ENCODE measurements around the gene KIAA1328. TPM values are rescaled to one million over a fixed set of nuclear protein-coding genes. Genes with fewer than 3 reads are reported as not detected.

The KIAA1328 gene
- total RNA-seq, 1 experiment from 2014 or later, result 15.5 TPM

DNA sequence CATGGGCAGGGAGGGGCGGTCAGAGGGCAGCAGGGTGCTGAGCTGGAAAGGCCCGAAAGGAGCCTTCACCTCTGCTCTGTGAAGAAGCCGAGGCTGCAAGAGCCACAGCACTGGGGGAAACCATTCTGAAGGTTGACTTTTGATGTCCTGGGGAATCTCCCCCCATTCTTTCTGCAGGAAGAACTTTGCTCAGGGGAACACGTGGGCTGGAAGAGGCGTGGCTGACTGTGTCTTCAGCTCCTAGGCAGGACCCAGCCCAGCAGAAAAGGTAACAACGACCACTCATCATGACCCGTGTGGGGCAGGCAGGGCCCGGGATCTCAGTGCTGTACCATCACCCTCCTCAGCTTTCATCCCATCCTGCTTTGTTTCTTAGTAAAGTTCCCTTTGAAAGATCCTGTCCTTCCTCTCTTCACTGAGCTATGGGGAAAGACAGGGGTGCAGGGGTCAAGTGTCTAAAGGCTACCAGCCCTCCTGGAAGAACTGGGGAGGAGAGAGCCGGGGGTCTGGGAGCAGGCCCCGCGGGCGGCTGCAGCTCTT lies 424.0 kb downstream of the KIAA1328 start:
- H3K4me2 ChIP-seq (ENCODE audit: low read depth, low read length, poor library complexity, severe bottlenecking), result no peak overlapping the region

DNA sequence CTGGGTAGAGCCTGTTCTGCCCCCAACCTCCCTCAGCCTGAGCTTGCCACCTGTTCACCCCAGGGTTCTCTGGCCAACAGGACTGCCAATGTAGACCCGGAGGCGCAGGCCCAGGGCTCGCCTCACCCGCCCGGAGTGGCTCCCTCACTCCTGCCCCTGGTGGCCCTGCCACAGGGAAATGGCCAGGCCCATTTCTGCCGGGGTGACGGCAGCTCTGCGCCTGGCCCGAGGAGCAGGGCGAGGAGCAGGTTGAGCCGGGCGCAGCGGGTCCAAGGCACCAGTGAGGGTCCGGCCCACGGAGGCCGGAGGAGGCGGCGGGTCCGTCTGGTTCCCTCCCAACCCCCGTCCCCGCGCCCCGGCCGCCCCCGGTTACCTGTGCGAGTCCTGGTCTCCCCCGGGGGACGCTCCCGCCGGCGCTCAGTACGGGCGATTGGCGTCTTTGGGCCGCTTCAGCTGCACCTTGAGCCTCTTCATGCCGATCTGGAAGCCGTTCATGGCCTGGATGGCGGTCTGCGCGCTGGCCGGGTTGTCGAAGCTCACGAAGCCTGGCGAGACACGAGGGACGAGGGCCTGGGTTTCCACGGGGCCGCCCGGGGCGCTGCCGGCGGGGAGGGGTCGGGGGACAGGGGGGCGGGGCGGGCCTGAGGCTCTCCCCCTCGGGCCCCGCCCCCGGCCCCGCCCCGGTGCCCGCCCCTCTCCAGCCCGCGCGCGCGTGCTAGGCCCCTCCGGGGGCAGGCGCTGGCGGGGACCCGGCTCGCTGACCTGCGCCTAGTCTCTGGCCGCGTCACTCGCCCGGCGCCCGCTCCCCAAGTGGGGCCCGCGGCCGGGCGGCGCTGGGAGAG lies 424.7 kb downstream of the KIAA1328 start:
- Histone ChIP-seq H3K27ac (ENCODE audit: low read length) (no peak overlapping the region), H4K20me1 (ENCODE audit: insufficient read depth, low read depth, low read length) (no peaks in the 10 kb centered on the region), H3K27me3 (ENCODE audit: low read length) (no peaks in the 10 kb centered on the region), H3K4me2 (ENCODE audit: low read depth, low read length, poor library complexity, severe bottlenecking) (no peak overlapping the region), H3K9ac (ENCODE audit: low read length) (no peak overlapping the region), H3K36me3 (ENCODE audit: insufficient read depth, low read length) (no peaks in the 10 kb centered on the region), H3K9me2 (replicated peaks; ENCODE audit: insufficient read depth, low read length) (no peaks in the 10 kb centered on the region), H2AFZ (ENCODE audit: low read length) (no peak overlapping the region), H3K9me3 (ENCODE audit: low read length) (no peaks in the 10 kb centered on the region), H3K79me2 (ENCODE audit: low read length) (no peaks in the 10 kb centered on the region), H3K4me3 (ENCODE audit: low read length) (no peak overlapping the region), H3K4me1 (ENCODE audit: low read length) (no peaks in the 10 kb centered on the region)
- no peak for DNase-seq

More for the DNA sequence above, 424.0 kb downstream of the KIAA1328 start:
- H3K36me3 ChIP-seq (ENCODE audit: insufficient read depth, low read length), result no peaks in the 10 kb centered on the region
- no peaks in the 10 kb centered on the region for H3K4me1 ChIP-seq (ENCODE audit: low read length)
- no peaks in the 10 kb centered on the region for H3K9me3 ChIP-seq (ENCODE audit: low read length)
- H3K4me3 ChIP-seq (ENCODE audit: low read length), result no peak overlapping the region
- no peaks in the 10 kb centered on the region for H3K9me2 ChIP-seq (replicated peaks; ENCODE audit: insufficient read depth, low read length)
- no peak overlapping the region for H3K27ac ChIP-seq (ENCODE audit: low read length)
- no peaks in the 10 kb centered on the region for H3K79me2 ChIP-seq (ENCODE audit: low read length)
- no peaks in the 10 kb centered on the region for H4K20me1 ChIP-seq (ENCODE audit: insufficient read depth, low read depth, low read length)
- no peaks in the 10 kb centered on the region for H3K27me3 ChIP-seq (ENCODE audit: low read length)
- H3K9ac ChIP-seq (ENCODE audit: low read length), result no peak overlapping the region
- DNase-seq, result no peak
- H2AFZ ChIP-seq (ENCODE audit: low read length), result no peak overlapping the region

DNA sequence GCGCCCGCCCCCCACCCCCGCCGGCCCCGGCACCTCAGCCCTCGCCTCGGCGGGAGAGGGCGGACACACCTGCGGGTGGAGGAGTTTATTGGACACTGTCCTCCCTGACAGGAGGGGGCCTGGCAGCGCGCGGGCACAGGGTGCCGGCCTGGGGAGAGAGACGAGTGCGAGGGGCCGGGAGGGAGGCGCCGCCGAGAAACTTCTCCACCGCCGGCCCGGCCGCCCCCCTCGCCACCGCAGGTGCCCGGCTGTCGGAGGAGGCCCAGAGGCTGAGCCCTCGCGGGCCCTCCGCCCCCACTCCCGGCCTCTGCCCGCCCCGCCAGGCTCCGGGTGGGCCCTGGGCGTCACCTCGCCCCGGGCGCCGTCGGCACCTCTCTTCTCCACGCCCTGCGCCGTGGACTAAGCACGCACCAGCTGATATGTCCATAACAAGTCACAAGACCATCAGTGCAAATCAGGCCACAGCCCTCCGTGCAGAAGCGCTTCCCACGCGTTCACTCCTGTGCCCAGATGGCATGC lies 425.4 kb downstream of the KIAA1328 start:
- Histone ChIP-seq H3K79me2 (ENCODE audit: low read length) (no peaks in the 10 kb centered on the region), H3K4me3 (ENCODE audit: low read length) (peak overlapping the region; percentile 34; the same call in 1 of the 2 replicates), H2AFZ (ENCODE audit: low read length) (no peak overlapping the region), H3K27me3 (ENCODE audit: low read length) (no peaks in the 10 kb centered on the region), H3K4me1 (ENCODE audit: low read length) (no peaks in the 10 kb centered on the region), H3K27ac (ENCODE audit: low read length) (no peak overlapping the region), H3K9ac (ENCODE audit: low read length) (no peak overlapping the region), H4K20me1 (ENCODE audit: insufficient read depth, low read depth, low read length) (no peaks in the 10 kb centered on the region), H3K9me2 (replicated peaks; ENCODE audit: insufficient read depth, low read length) (no peaks in the 10 kb centered on the region), H3K4me2 (ENCODE audit: low read depth, low read length, poor library complexity, severe bottlenecking) (peak overlapping the region; percentile 35), H3K36me3 (ENCODE audit: insufficient read depth, low read length) (no peaks in the 10 kb centered on the region), H3K9me3 (ENCODE audit: low read length) (no peaks in the 10 kb centered on the region)
- DNase-seq, result no peak

DNA sequence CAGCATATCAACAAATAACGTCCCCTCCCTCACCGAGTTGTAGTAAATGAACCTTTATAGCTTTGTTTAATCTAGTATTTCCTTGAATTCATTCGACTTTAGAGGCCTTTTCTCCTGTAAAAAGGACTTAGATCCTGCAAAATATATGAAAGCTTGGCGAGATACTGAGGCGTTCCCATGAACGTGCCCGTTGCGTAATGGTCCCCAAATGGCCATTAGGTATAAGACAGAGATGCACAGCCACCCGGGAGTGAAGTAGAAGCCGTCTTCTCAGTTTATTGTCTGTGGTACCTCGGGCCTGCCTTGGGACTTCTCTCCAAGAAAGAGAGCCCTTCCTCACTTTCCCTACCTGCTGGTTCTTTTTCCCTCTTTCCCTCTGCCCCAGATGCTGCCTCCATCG lies 426.0 kb downstream of the KIAA1328 start:
- Histone ChIP-seq H3K9ac (ENCODE audit: low read length) (no peak overlapping the region), H3K27me3 (ENCODE audit: low read length) (no peaks in the 10 kb centered on the region), H4K20me1 (ENCODE audit: insufficient read depth, low read depth, low read length) (no peaks in the 10 kb centered on the region), H3K36me3 (ENCODE audit: insufficient read depth, low read length) (no peaks in the 10 kb centered on the region), H2AFZ (ENCODE audit: low read length) (no peak overlapping the region), H3K4me2 (ENCODE audit: low read depth, low read length, poor library complexity, severe bottlenecking) (no peak overlapping the region), H3K9me3 (ENCODE audit: low read length) (no peaks in the 10 kb centered on the region), H3K27ac (ENCODE audit: low read length) (no peak overlapping the region), H3K9me2 (replicated peaks; ENCODE audit: insufficient read depth, low read length) (no peaks in the 10 kb centered on the region), H3K4me3 (ENCODE audit: low read length) (no peak overlapping the region), H3K4me1 (ENCODE audit: low read length) (no peaks in the 10 kb centered on the region), H3K79me2 (ENCODE audit: low read length) (no peaks in the 10 kb centered on the region)
- no peak for DNase-seq

DNA sequence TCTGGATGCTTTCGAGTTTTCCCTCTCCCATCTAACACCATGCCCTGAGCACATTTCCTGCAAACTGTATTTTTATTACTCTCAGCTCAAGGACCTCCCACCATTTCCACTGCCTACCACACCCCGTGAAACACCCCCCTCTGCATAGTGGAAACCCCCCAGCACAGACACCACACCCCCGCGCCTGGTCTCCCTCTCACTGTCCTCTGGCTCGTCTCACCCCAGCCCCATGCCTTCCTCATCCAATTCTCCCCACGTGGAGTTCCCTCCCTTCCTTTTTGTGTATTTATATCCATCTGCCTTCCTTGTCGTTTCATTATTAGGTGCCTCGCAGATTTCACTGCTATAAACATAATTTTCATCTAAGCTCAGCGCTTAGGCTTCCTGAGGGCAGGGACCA lies 429.2 kb downstream of the KIAA1328 start:
- H3K79me2 ChIP-seq (ENCODE audit: low read length), result no peaks in the 10 kb centered on the region
- H4K20me1 ChIP-seq (ENCODE audit: insufficient read depth, low read depth, low read length), result no peaks in the 10 kb centered on the region
- H3K4me3 ChIP-seq (ENCODE audit: low read length), result no peak overlapping the region
- no peak overlapping the region for H2AFZ ChIP-seq (ENCODE audit: low read length)
- no peaks in the 10 kb centered on the region for H3K27me3 ChIP-seq (ENCODE audit: low read length)
- no peak overlapping the region for H3K4me2 ChIP-seq (ENCODE audit: low read depth, low read length, poor library complexity, severe bottlenecking)
- H3K4me1 ChIP-seq (ENCODE audit: low read length), result no peaks in the 10 kb centered on the region
- no peak overlapping the region for H3K27ac ChIP-seq (ENCODE audit: low read length)
- no peaks in the 10 kb centered on the region for H3K36me3 ChIP-seq (ENCODE audit: insufficient read depth, low read length)
- no peaks in the 10 kb centered on the region for H3K9me3 ChIP-seq (ENCODE audit: low read length)
- H3K9ac ChIP-seq (ENCODE audit: low read length), result no peak overlapping the region
- H3K9me2 ChIP-seq (replicated peaks; ENCODE audit: insufficient read depth, low read length), result no peaks in the 10 kb centered on the region
- no peak for DNase-seq

DNA sequence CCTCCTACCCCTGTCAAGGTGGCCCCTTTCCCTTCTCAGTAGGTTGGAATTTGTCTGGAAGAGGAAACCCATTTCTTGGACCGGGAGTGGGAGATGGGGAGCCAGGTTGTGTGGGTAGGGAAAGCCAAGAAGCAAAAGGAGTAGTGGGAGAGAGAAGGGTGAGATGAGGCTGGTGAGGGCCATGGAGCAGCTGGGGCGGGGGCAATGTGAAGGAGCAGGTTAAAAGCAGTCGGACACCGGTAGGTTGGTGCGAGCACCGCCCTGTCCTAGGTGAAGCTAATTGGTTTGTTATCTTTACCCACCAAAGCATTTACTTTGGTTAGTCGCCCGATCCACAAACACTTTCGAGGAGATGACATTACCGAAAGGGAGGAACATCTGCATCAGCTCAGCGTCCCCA lies 429.9 kb downstream of the KIAA1328 start:
- Histone ChIP-seq H3K27ac (ENCODE audit: low read length) (no peak overlapping the region), H3K4me1 (ENCODE audit: low read length) (no peaks in the 10 kb centered on the region), H3K9me3 (ENCODE audit: low read length) (no peaks in the 10 kb centered on the region), H3K4me3 (ENCODE audit: low read length) (no peak overlapping the region), H3K9me2 (replicated peaks; ENCODE audit: insufficient read depth, low read length) (no peaks in the 10 kb centered on the region), H3K27me3 (ENCODE audit: low read length) (no peaks in the 10 kb centered on the region), H2AFZ (ENCODE audit: low read length) (no peak overlapping the region), H3K4me2 (ENCODE audit: low read depth, low read length, poor library complexity, severe bottlenecking) (no peak overlapping the region), H3K79me2 (ENCODE audit: low read length) (no peaks in the 10 kb centered on the region), H3K36me3 (ENCODE audit: insufficient read depth, low read length) (no peaks in the 10 kb centered on the region), H3K9ac (ENCODE audit: low read length) (no peak overlapping the region), H4K20me1 (ENCODE audit: insufficient read depth, low read depth, low read length) (no peaks in the 10 kb centered on the region)
- no peak for DNase-seq

DNA sequence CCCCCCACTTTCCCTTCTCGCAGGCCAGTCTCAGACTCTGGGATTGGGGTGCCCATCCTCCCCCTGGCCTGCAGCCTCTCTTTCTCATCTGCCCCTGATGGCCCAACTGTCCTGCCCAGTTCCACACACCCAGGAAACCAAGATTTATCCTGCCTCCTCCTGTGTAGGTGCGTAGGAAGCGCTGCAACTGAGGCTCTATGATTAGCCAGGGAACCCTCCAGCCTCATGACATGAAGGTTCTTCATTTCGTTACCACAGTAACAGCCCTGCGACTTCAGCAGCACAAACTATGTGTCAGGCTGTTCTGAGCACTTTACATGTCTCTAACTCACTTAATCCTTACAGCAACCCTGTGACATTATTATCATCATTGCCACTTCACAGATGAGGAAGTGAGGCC lies 430.8 kb downstream of the KIAA1328 start:
- no peaks in the 10 kb centered on the region for H3K36me3 ChIP-seq (ENCODE audit: insufficient read depth, low read length)
- no peak overlapping the region for H3K27ac ChIP-seq (ENCODE audit: low read length)
- H3K27me3 ChIP-seq (ENCODE audit: low read length), result no peaks in the 10 kb centered on the region
- H3K9me2 ChIP-seq (replicated peaks; ENCODE audit: insufficient read depth, low read length), result no peaks in the 10 kb centered on the region
- no peak overlapping the region for H3K4me2 ChIP-seq (ENCODE audit: low read depth, low read length, poor library complexity, severe bottlenecking)
- H4K20me1 ChIP-seq (ENCODE audit: insufficient read depth, low read depth, low read length), result no peaks in the 10 kb centered on the region
- no peak overlapping the region for H2AFZ ChIP-seq (ENCODE audit: low read length)
- H3K4me1 ChIP-seq (ENCODE audit: low read length), result no peaks in the 10 kb centered on the region
- no peak for DNase-seq
- H3K79me2 ChIP-seq (ENCODE audit: low read length), result no peaks in the 10 kb centered on the region
- no peak overlapping the region for H3K9ac ChIP-seq (ENCODE audit: low read length)
- no peak overlapping the region for H3K4me3 ChIP-seq (ENCODE audit: low read length)
- no peaks in the 10 kb centered on the region for H3K9me3 ChIP-seq (ENCODE audit: low read length)

DNA sequence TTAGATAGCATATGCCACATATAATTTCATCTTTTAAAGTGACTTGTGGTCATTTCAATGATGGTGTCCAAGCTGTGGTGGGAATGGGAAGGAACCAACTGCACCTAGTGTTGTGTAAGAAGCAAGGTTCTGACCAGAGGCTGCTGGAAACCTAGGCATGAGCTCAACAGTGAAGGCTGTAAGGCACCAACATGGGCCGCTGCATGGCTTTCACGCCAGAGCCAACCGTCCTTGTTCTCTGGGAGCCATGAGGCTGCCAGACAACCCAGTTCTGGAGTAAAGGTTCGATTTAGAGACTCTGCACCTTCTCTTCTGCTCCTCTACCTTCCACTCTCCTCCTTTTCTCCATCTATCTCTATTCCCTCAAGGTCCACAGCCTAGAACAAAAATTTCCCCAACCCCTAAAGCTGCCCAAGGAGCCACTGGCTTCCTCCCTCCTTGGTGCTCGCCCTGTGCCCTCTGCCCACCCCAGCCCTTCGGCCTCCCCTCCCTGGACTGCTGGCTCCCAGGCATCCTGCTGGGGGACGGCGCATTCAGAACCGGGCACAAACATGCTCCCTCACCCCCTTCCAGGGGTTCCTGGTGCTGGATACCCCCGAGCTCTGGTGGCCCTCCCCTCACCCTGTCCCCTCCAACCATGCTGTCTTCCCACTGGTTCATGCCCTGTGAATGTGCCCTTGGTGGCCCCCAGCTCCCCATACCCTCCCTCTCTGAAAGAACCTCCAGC lies 431.6 kb downstream of the KIAA1328 start:
- Histone ChIP-seq H2AFZ (ENCODE audit: low read length) (no peak overlapping the region), H3K4me1 (ENCODE audit: low read length) (no peaks in the 10 kb centered on the region), H3K27me3 (ENCODE audit: low read length) (no peaks in the 10 kb centered on the region), H4K20me1 (ENCODE audit: insufficient read depth, low read depth, low read length) (no peaks in the 10 kb centered on the region), H3K9me3 (ENCODE audit: low read length) (no peaks in the 10 kb centered on the region), H3K4me3 (ENCODE audit: low read length) (no peak overlapping the region), H3K9ac (ENCODE audit: low read length) (no peak overlapping the region), H3K36me3 (ENCODE audit: insufficient read depth, low read length) (no peaks in the 10 kb centered on the region), H3K79me2 (ENCODE audit: low read length) (no peaks in the 10 kb centered on the region), H3K9me2 (replicated peaks; ENCODE audit: insufficient read depth, low read length) (no peaks in the 10 kb centered on the region), H3K27ac (ENCODE audit: low read length) (no peak overlapping the region), H3K4me2 (ENCODE audit: low read depth, low read length, poor library complexity, severe bottlenecking) (no peak overlapping the region)
- DNase-seq, result no peak
